ENCODE measurements around the gene KCNN2.

Gene KCNN2

GRCh38 chr5:114458726-114459125 is 96.9 kb downstream of the KCNN2 start:
- no peak for DNase-seq (ENCODE audit: low spot score)
- TF ChIP-seq CTCF (IDR thresholded peaks at IDR 0.05; ENCODE audit: extremely low read depth, insufficient read depth, missing control alignments) = no peak
- in situ Hi-C loops (cut with MboI; ENCODE audit: low pct_unique_long_range_greater_than_20kb, low sequenced_read_pairs, unreplicated experiment) = loop anchor here (25.0 kb wide), 1 partner anchor 771 kb away; no protein-coding TSS in a partner anchor

- no peak for DNase-seq (ENCODE audit: low spot score)
- in situ Hi-C loops (cut with MboI; ENCODE audit: low pct_unique_long_range_greater_than_20kb, low sequenced_read_pairs, unreplicated experiment) = loop anchor here (25.0 kb wide), 1 partner anchor 780 kb away; no protein-coding TSS in a partner anchor
- TF ChIP-seq CTCF (IDR thresholded peaks at IDR 0.05; ENCODE audit: extremely low read depth, insufficient read depth, missing control alignments) = no peak
Measured at GRCh38 chr5:114467171-114467570, 105.3 kb downstream of the KCNN2 start.

- DNase-seq (ENCODE audit: low spot score) = no peak
- in situ Hi-C loops (cut with MboI; ENCODE audit: low pct_unique_long_range_greater_than_20kb, low sequenced_read_pairs, unreplicated experiment) = loop anchor here (25.0 kb wide), 1 partner anchor 780 kb away; no protein-coding TSS in a partner anchor
- TF ChIP-seq CTCF (IDR thresholded peaks at IDR 0.05; ENCODE audit: extremely low read depth, insufficient read depth, missing control alignments) = no peak
Measured at GRCh38 chr5:114467729-114468128, 105.9 kb downstream of the KCNN2 start.

GRCh38 chr5:114469372-114469771 is 107.5 kb downstream of the KCNN2 start:
- no peak for TF ChIP-seq CTCF (IDR thresholded peaks at IDR 0.05; ENCODE audit: extremely low read depth, insufficient read depth, missing control alignments)
- no peak for DNase-seq (ENCODE audit: low spot score)
- in situ Hi-C loops (cut with MboI; ENCODE audit: low pct_unique_long_range_greater_than_20kb, low sequenced_read_pairs, unreplicated experiment) = loop anchor here (25.0 kb wide), 1 partner anchor 782 kb away; no protein-coding TSS in a partner anchor

- no peak for DNase-seq (ENCODE audit: low spot score)
- TF ChIP-seq CTCF (IDR thresholded peaks at IDR 0.05; ENCODE audit: extremely low read depth, insufficient read depth, missing control alignments) = no peak
- in situ Hi-C loops (cut with MboI; ENCODE audit: low pct_unique_long_range_greater_than_20kb, low sequenced_read_pairs, unreplicated experiment) = loop anchor here (25.0 kb wide), 1 partner anchor 784 kb away; no protein-coding TSS in a partner anchor
Measured at GRCh38 chr5:114471529-114471928, 109.7 kb downstream of the KCNN2 start.

GRCh38 chr5:114473541-114473940 is 111.7 kb downstream of the KCNN2 start:
- no peak for DNase-seq (ENCODE audit: low spot score)
- TF ChIP-seq CTCF (IDR thresholded peaks at IDR 0.05; ENCODE audit: extremely low read depth, insufficient read depth, missing control alignments) = no peak
- in situ Hi-C loops (cut with MboI; ENCODE audit: low pct_unique_long_range_greater_than_20kb, low sequenced_read_pairs, unreplicated experiment) = loop anchor here (25.0 kb wide), 1 partner anchor 786 kb away; no protein-coding TSS in a partner anchor
